Stimulated activated CD4-positive, alpha-beta T cell treated with anti-CD3 and anti-CD28 coated beads, TNF-alpha, amount 100 ng/mL, for 4 hours (primary cell): ENCODE data around the gene AFF1.

Experiments
- DNase-seq, 3 experiments: peaks; one replicate each; pipeline ENCODE4 v3.0.0-alpha.2; 2020; ENCODE audit warnings: low read depth in 3 of 3

AFF1 gene

GRCh38 chr4:86955888-86956451 is 21.2 kb downstream of the AFF1 start:
- DNase-seq: no peak

GRCh38 chr4:86957215-86957614 is 22.4 kb downstream of the AFF1 start:
- no peak for DNase-seq

GRCh38 chr4:86959588-86960500 is 25.0 kb downstream of the AFF1 start:
- no peak for DNase-seq

- DNase-seq: no peak
Observed at GRCh38 chr4:86960557-86960961, 25.7 kb downstream of the AFF1 start.

- DNase-seq: no peak
Observed at GRCh38 chr4:86961116-86961515, 26.3 kb downstream of the AFF1 start.

- DNase-seq: no peak
Observed at GRCh38 chr4:86961605-86962295, 26.9 kb downstream of the AFF1 start.

GRCh38 chr4:86963697-86964096 is 28.9 kb downstream of the AFF1 start:
- DNase-seq: no peak

GRCh38 chr4:86965019-86965976 is 30.5 kb downstream of the AFF1 start:
- DNase-seq: no peak

GRCh38 chr4:86967073-86967472 is 32.3 kb downstream of the AFF1 start:
- no peak for DNase-seq

- DNase-seq: no peak
Observed at GRCh38 chr4:86967798-86968197, 33.0 kb downstream of the AFF1 start.

- DNase-seq: no peak
Observed at GRCh38 chr4:86968547-86968946, 33.7 kb downstream of the AFF1 start.

GRCh38 chr4:86970447-86971354 is 35.9 kb downstream of the AFF1 start:
- no peak for DNase-seq

GRCh38 chr4:86971355-86971683 is 36.5 kb downstream of the AFF1 start:
- DNase-seq: no peak

- no peak for DNase-seq
Observed at GRCh38 chr4:86972997-86973396, 38.2 kb downstream of the AFF1 start.

- DNase-seq: no peak
Observed at GRCh38 chr4:86973668-86974067, 38.9 kb downstream of the AFF1 start.

GRCh38 chr4:86974551-86974994 is 39.8 kb downstream of the AFF1 start:
- no peak for DNase-seq

GRCh38 chr4:86975927-86976326 is 41.1 kb downstream of the AFF1 start:
- no peak for DNase-seq

GRCh38 chr4:86976801-86977485 is 42.1 kb downstream of the AFF1 start:
- DNase-seq: no peak

- DNase-seq: no peak
Observed at GRCh38 chr4:86977621-86978184, 42.9 kb downstream of the AFF1 start.

GRCh38 chr4:86978709-86979108 is 43.9 kb downstream of the AFF1 start:
- no peak for DNase-seq
